Gastrocnemius medialis (tissue), 4 donors: Measurements from ENCODE around the gene NLRP6. TPM values are rescaled to one million over a fixed set of nuclear protein-coding genes. Genes with fewer than 3 reads are reported as not detected.

Experiments used
- ATAC-seq, 2 donors: fragments of 150-250 bp; one replicate each; pipeline ENCODE4 v1.9.1; 2016
- DNase-seq, 2 donors: peaks; one replicate each; pipeline ENCODE4 v3.0.0-alpha.2; 2019
- H3K27ac ChIP-seq, 4 donors: fragments of 200-600 bp; sonication (generic); 1 replicate in 1 of 4; 2 replicates in 3 of 4; pipeline ENCODE4 v1.5.1; 2016 to 2018; ENCODE audit warnings: mild to moderate bottlenecking in 2 of 4, moderate library complexity in 1 of 4
- H3K27me3 ChIP-seq, 3 donors: fragments of 200-600 bp; sonication (generic) in 2 of 3; 1 replicate in 1 of 3; 2 replicates in 2 of 3; pipeline versions ENCODE4 v1.5.1 to v1.6.0; 2016 to 2019; ENCODE audit warnings: mild to moderate bottlenecking in 1 of 3, moderate library complexity in 1 of 3
- H3K36me3 ChIP-seq, 2 donors: fragments of 200-600 bp; sonication (generic) in 1 of 2; one replicate each; pipeline ENCODE4 v1.5.1; 2017 to 2018
- H3K4me1 ChIP-seq, 2 donors: fragments of 200-600 bp; sonication (generic) in 1 of 2; one replicate each; pipeline ENCODE4 v1.5.1; 2016 to 2017; ENCODE audit warnings: mild to moderate bottlenecking in 2 of 2
- H3K4me3 ChIP-seq, 4 donors: fragments of 200-600 bp; sonication (generic) in 3 of 4; 1 replicate in 1 of 4; 2 replicates in 3 of 4; pipeline ENCODE4 v1.5.1; 2016 to 2019; ENCODE audit warnings: mild to moderate bottlenecking in 2 of 4
- H3K9me3 ChIP-seq, 3 donors: fragments of 200-600 bp; sonication (generic) in 2 of 3; 1 replicate in 1 of 3; 2 replicates in 2 of 3; pipeline ENCODE4 v1.5.1; 2016 to 2019
- POLR2A ChIP-seq, 2 donors: fragments of 450-650 bp; IDR thresholded peaks; one replicate each; pipeline ENCODE4 v1.6.1; 2017; ENCODE audit warnings: antibody characterized with exemption in 2 of 2, mild to moderate bottlenecking in 2 of 2, moderate library complexity in 2 of 2
- in situ Hi-C, 4 donors: fragments of 200-750 bp; cut with MboI; loops; one replicate each; pipeline versions ENCODE4 v1.15.0 to v1.8.0; 2017; ENCODE audit warnings: low sequenced_read_pairs in 4 of 4
- intact Hi-C: fragments of 100-400 bp; cut with DNase I; formaldehyde crosslinking; loops from one replicate; pipeline ENCODE4 v1.15.1; 2023; ENCODE audit warnings: low total_unique reads
- total RNA-seq, 4 donors: library from RNA; depleted of rRNA; stranded (reverse); fragments of >200 nt; gene quantifications; one replicate each; pipeline versions ENCODE4 v1.1.0 to v1.2.3, GENCODE V29; 2016
- TF ChIP-seq, protein P1 (sequence below), 5 experiments: fragments of 450-650 bp in 3 of 5; fragments of 200-600 bp in 2 of 5; sonication (generic) in 2 of 5; IDR thresholded peaks in 4 of 5; conservative IDR thresholded peaks in 1 of 5; 1 replicate in 4 of 5; 2 replicates in 1 of 5; pipeline ENCODE4 v1.5.1; 2016 to 2019; ENCODE audit warnings: antibody characterized with exemption in 5 of 5, mild to moderate bottlenecking in 3 of 5, moderate library complexity in 3 of 5

NLRP6 gene
- total RNA-seq, 4 donors from 2014 or later = 0.09 TPM; not detected in 3

DNA sequence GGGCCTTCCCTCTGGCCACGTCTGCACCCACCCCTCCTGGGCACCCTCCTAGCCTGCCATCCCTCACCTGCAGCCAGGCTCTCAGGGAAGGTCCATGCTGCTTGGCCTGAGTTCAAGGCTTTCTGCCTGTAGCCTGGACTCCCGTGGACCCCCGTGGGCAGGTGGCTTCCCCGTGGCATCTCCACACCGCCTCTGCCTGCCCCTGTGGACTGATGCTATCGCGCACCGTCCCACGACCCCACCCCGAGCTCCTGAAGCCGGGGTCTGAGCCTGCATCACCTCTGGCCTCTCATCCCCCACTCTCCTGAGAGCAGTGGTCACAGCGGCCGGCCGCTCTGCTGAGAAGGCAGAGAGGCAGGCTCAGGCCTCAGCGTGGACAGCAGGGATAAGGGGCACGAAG lies 16.6 kb downstream of the NLRP6 start:
- in situ Hi-C loops = no loop called here

DNA sequence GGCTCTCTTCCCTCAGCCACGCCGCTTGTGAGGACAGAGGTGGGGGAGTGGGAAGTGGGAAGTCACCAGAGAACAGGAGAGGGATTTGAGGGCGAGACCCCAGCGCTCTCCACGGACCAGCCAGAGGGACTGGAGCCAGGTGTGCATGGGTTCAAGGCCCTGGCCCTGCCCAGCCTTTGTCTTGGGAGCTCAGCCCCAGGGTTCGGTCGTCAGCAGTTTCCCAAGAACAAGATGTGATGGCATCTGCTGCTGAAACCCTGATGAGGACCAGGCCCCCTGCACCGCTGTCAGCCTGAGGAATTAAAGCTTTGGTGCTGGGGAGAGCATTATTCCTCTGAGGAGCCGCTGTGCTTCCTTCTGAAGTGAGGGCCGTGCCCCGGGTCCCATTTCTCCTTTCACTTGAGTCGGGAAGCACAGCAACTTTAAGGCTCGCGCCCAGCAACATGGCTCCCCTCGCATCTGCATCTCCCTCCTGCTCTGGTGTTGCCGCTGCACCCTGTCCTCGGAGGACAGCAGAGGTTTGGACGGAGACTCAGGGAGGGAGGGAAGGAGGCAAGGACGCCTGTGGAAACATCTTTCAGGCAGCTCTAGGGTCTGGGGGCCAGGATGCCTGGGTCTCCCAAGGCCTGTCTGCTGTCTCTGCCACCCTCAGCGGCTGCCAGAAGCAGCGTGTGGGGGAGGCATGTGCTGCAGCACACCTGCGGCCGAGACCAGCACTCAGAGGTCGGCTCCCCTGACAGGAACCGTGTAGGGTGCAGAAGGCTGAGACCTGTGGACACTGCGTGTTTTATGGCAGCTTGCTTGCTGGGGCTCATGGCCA lies 17.4 kb downstream of the NLRP6 start:
- peaks cover 0 to 25% (median 23%) of the 10 kb centered on the region in 3 donors for H3K27me3 ChIP-seq
- in situ Hi-C loops (no loop called here), intact Hi-C loops (no loop called here)
- TF ChIP-seq POLR2A (IDR thresholded peaks at IDR 0.05) = no peak
- TF ChIP-seq, protein P1, sequence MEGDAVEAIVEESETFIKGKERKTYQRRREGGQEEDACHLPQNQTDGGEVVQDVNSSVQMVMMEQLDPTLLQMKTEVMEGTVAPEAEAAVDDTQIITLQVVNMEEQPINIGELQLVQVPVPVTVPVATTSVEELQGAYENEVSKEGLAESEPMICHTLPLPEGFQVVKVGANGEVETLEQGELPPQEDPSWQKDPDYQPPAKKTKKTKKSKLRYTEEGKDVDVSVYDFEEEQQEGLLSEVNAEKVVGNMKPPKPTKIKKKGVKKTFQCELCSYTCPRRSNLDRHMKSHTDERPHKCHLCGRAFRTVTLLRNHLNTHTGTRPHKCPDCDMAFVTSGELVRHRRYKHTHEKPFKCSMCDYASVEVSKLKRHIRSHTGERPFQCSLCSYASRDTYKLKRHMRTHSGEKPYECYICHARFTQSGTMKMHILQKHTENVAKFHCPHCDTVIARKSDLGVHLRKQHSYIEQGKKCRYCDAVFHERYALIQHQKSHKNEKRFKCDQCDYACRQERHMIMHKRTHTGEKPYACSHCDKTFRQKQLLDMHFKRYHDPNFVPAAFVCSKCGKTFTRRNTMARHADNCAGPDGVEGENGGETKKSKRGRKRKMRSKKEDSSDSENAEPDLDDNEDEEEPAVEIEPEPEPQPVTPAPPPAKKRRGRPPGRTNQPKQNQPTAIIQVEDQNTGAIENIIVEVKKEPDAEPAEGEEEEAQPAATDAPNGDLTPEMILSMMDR (IDR thresholded peaks at IDR 0.05 in 4 of 5, conservative IDR thresholded peaks at IDR 0.05 in 1 of 5) = no peak
- H3K27ac ChIP-seq = no peak overlapping the region
- H3K4me1 ChIP-seq = no peaks in the 10 kb centered on the region
- DNase-seq (no peak), ATAC-seq (no peak)
- H3K4me3 ChIP-seq = no peak overlapping the region
- H3K9me3 ChIP-seq = no peaks in the 10 kb centered on the region
- H3K36me3 ChIP-seq = no peaks in the 10 kb centered on the region

More for the DNA sequence above, 16.6 kb downstream of the NLRP6 start:
- Histone ChIP-seq H3K36me3 (no peaks in the 10 kb centered on the region), H3K9me3 (no peaks in the 10 kb centered on the region), H3K4me1 (no peaks in the 10 kb centered on the region), H3K27me3 (peaks cover 0 to 17% (median 17%) of the 10 kb centered on the region in 3 donors), H3K27ac (no peak overlapping the region), H3K4me3 (no peak overlapping the region)
- ATAC-seq = no peak
- no peak for DNase-seq
- TF ChIP-seq, protein P1 (IDR thresholded peaks at IDR 0.05 in 4 of 5, conservative IDR thresholded peaks at IDR 0.05 in 1 of 5) = no peak
- TF ChIP-seq POLR2A (IDR thresholded peaks at IDR 0.05) = no peak
- intact Hi-C loops = no loop called here

DNA sequence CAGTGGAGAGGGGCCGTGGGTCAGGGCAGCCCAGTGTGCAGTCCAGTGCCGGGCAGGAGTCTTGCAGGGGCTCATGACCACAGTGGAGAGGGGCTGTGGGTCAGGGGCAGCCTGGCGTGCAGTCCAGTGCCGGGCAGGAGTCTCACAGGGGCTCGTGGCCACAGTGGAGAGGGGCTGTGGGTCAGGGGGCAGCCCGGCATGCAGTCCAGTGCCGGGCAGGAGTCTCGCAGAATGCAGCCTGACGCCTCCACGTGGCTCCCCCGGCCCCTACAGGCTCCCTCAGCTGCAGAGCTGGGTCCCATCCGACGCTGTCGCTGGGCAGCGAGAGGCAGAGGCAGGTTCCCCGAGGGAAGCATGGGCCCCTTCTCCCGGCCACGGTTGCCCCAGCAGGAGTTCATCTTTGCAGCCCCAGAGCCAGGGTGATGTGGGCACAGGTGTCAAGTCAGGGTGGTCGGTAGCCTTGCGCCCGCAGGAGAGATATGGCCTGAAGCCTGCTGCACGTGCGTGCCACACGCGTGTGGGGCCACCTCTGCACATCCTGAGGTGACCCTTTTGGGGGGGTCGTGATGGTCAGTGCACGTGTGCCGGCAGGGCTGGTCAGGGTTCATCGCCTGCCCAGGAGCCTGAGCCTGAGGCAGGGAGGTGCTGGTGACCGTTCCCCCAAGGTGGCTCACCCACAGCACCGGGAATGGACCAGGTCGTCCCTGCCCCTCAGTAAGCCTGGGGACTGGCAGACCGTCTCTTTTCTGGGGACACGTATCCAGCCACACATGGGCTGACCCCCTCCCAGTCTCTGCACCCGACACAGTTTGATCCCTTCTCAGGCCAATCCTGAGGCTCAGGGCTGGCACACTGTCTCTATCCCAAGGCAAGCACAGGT lies 18.2 kb downstream of the NLRP6 start:
- Histone ChIP-seq H3K36me3 (no peaks in the 10 kb centered on the region), H3K27ac (no peak overlapping the region), H3K9me3 (no peaks in the 10 kb centered on the region), H3K27me3 (peaks cover 0 to 27% (median 23%) of the 10 kb centered on the region in 3 donors), H3K4me1 (no peaks in the 10 kb centered on the region), H3K4me3 (no peak overlapping the region)
- TF ChIP-seq, protein P1 (IDR thresholded peaks at IDR 0.05 in 4 of 5, conservative IDR thresholded peaks at IDR 0.05 in 1 of 5) = no peak
- TF ChIP-seq POLR2A (IDR thresholded peaks at IDR 0.05) = no peak
- DNase-seq = no peak
- intact Hi-C loops = no loop called here
- in situ Hi-C loops = no loop called here
- no peak for ATAC-seq

DNA sequence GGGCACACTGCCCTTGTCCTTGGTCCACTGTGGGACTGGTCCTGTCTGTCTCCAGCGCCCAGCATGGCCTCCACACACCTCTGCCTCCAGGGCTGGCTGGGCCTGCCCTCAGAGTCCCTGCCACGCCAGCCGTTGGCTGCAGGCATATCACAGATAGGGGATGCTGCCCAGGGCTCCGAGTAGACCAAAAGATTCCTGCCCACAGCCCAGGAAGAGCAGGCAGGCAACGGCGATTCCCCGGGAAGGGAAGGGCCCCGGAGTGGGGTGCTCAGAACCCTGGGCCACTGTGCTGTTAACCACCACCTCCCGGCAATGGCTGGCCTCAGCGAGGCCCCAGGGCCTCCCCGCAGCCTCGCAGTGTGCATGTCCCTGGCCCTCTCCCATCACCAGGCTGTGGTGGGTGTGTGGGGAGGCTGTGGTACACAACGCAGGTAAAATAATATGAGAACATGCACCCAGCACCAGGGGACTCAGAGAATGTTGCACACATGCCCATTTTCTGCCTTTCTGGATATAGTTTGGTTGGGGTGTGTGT lies 18.9 kb downstream of the NLRP6 start:
- in situ Hi-C loops = no loop called here
- H3K9me3 ChIP-seq = no peaks in the 10 kb centered on the region
- no peak overlapping the region for H3K4me3 ChIP-seq
- H3K36me3 ChIP-seq = no peaks in the 10 kb centered on the region
- H3K27me3 ChIP-seq = peaks cover 0 to 27% (median 23%) of the 10 kb centered on the region in 3 donors
- intact Hi-C loops = no loop called here
- no peak for DNase-seq
- H3K27ac ChIP-seq = no peak overlapping the region
- no peaks in the 10 kb centered on the region for H3K4me1 ChIP-seq
- ATAC-seq = no peak
- TF ChIP-seq POLR2A (IDR thresholded peaks at IDR 0.05) = no peak
- TF ChIP-seq, protein P1 (IDR thresholded peaks at IDR 0.05 in 4 of 5, conservative IDR thresholded peaks at IDR 0.05 in 1 of 5) = no peak
